Measurements from ENCODE around the gene CDC25A.
"Not testable (repeated sequence)": the region's sequence is repeated elsewhere in the genome, so short reads cannot be mapped to it uniquely, and the experiment has no call there.

The CDC25A gene

GRCh38 chr3:48122504-48122903, 65.7 kb downstream of the CDC25A start:
- no peak overlapping the region for H3K4me3 ChIP-seq (ENCODE audit: low read depth, low read length)
- H3K4me1 ChIP-seq (ENCODE audit: control insufficient read depth, insufficient read depth, low read length): peaks cover 18% of the 10 kb centered on the region
- no peak overlapping the region for H3K27ac ChIP-seq (ENCODE audit: low read depth, low read length)
- no peaks in the 10 kb centered on the region for H3K27me3 ChIP-seq (ENCODE audit: control insufficient read depth, insufficient read depth, low read length)
- no peaks in the 10 kb centered on the region for H3K9me3 ChIP-seq (ENCODE audit: control insufficient read depth, insufficient read depth, low read depth, low read length)
- H3K36me3 ChIP-seq (ENCODE audit: control insufficient read depth, insufficient read depth, low read length): no peaks in the 10 kb centered on the region
- H3K9ac ChIP-seq (ENCODE audit: low read length): no peak overlapping the region

- no peak overlapping the region for H3K27ac ChIP-seq (ENCODE audit: low read depth, low read length)
- H3K27me3 ChIP-seq (ENCODE audit: control insufficient read depth, insufficient read depth, low read length): no peaks in the 10 kb centered on the region
- H3K4me1 ChIP-seq (ENCODE audit: control insufficient read depth, insufficient read depth, low read length): peaks cover 14% of the 10 kb centered on the region
- H3K9ac ChIP-seq (ENCODE audit: low read length): no peak overlapping the region
- H3K4me3 ChIP-seq (ENCODE audit: low read depth, low read length): no peak overlapping the region
- H3K9me3 ChIP-seq (ENCODE audit: control insufficient read depth, insufficient read depth, low read depth, low read length): no peaks in the 10 kb centered on the region
- H3K36me3 ChIP-seq (ENCODE audit: control insufficient read depth, insufficient read depth, low read length): no peaks in the 10 kb centered on the region
Measured at GRCh38 chr3:48120223-48120622, 68.0 kb downstream of the CDC25A start.

- Histone ChIP-seq H3K36me3 (ENCODE audit: control insufficient read depth, insufficient read depth, low read length) (no peaks in the 10 kb centered on the region), H3K9ac (ENCODE audit: low read length) (no peak overlapping the region), H3K27ac (ENCODE audit: low read depth, low read length) (no peak overlapping the region), H3K4me3 (ENCODE audit: low read depth, low read length) (no peak overlapping the region), H3K4me1 (ENCODE audit: control insufficient read depth, insufficient read depth, low read length) (peaks cover 9% of the 10 kb centered on the region; the same call in 1 of the 2 replicates), H3K27me3 (ENCODE audit: control insufficient read depth, insufficient read depth, low read length) (no peaks in the 10 kb centered on the region), H3K9me3 (ENCODE audit: control insufficient read depth, insufficient read depth, low read depth, low read length) (no peaks in the 10 kb centered on the region)
Measured at GRCh38 chr3:48119505-48120193, 68.6 kb downstream of the CDC25A start.

GRCh38 chr3:48118928-48119327, 69.3 kb downstream of the CDC25A start:
- Histone ChIP-seq H3K4me3 (ENCODE audit: low read depth, low read length) (no peak overlapping the region), H3K9me3 (ENCODE audit: control insufficient read depth, insufficient read depth, low read depth, low read length) (no peaks in the 10 kb centered on the region), H3K4me1 (ENCODE audit: control insufficient read depth, insufficient read depth, low read length) (peaks cover 9% of the 10 kb centered on the region; the same call in 1 of the 2 replicates), H3K9ac (ENCODE audit: low read length) (no peak overlapping the region), H3K27ac (ENCODE audit: low read depth, low read length) (no peak overlapping the region), H3K36me3 (ENCODE audit: control insufficient read depth, insufficient read depth, low read length) (no peaks in the 10 kb centered on the region), H3K27me3 (ENCODE audit: control insufficient read depth, insufficient read depth, low read length) (no peaks in the 10 kb centered on the region)

GRCh38 chr3:48118322-48118721, 69.9 kb downstream of the CDC25A start:
- Histone ChIP-seq H3K9ac (ENCODE audit: low read length) (no peak overlapping the region), H3K27me3 (ENCODE audit: control insufficient read depth, insufficient read depth, low read length) (no peaks in the 10 kb centered on the region), H3K4me3 (ENCODE audit: low read depth, low read length) (no peak overlapping the region), H3K27ac (ENCODE audit: low read depth, low read length) (0 out of 2 replicates have a peak overlapping the region, but pooled peaks have one; percentile 47), H3K36me3 (ENCODE audit: control insufficient read depth, insufficient read depth, low read length) (no peaks in the 10 kb centered on the region), H3K9me3 (ENCODE audit: control insufficient read depth, insufficient read depth, low read depth, low read length) (no peaks in the 10 kb centered on the region), H3K4me1 (ENCODE audit: control insufficient read depth, insufficient read depth, low read length) (peaks cover 9% of the 10 kb centered on the region; the same call in 1 of the 2 replicates)

- Histone ChIP-seq H3K4me1 (ENCODE audit: control insufficient read depth, insufficient read depth, low read length) (peaks cover 7% of the 10 kb centered on the region), H3K36me3 (ENCODE audit: control insufficient read depth, insufficient read depth, low read length) (no peaks in the 10 kb centered on the region), H3K4me3 (ENCODE audit: low read depth, low read length) (no peak overlapping the region), H3K9ac (ENCODE audit: low read length) (no peak overlapping the region), H3K27ac (ENCODE audit: low read depth, low read length) (no peak overlapping the region), H3K9me3 (ENCODE audit: control insufficient read depth, insufficient read depth, low read depth, low read length) (peaks cover 3% of the 10 kb centered on the region; the same call in 1 of the 2 replicates), H3K27me3 (ENCODE audit: control insufficient read depth, insufficient read depth, low read length) (no peaks in the 10 kb centered on the region)
Measured at GRCh38 chr3:48112813-48113212, 75.4 kb downstream of the CDC25A start.

- H3K9ac ChIP-seq (ENCODE audit: low read length); H3K9me3 ChIP-seq (ENCODE audit: control insufficient read depth, insufficient read depth, low read depth, low read length); H3K27me3 ChIP-seq (ENCODE audit: control insufficient read depth, insufficient read depth, low read length); H3K36me3 ChIP-seq (ENCODE audit: control insufficient read depth, insufficient read depth, low read length); H3K4me3 ChIP-seq (ENCODE audit: low read depth, low read length); H3K27ac ChIP-seq (ENCODE audit: low read depth, low read length): not testable (repeated sequence)
- H3K4me1 ChIP-seq (ENCODE audit: control insufficient read depth, insufficient read depth, low read length): peaks cover 13% of the 10 kb centered on the region
Measured at GRCh38 chr3:48112108-48112791, 76.0 kb downstream of the CDC25A start.

- Histone ChIP-seq H3K9me3 (ENCODE audit: control insufficient read depth, insufficient read depth, low read depth, low read length) (peaks cover 3% of the 10 kb centered on the region; the same call in 1 of the 2 replicates), H3K4me1 (ENCODE audit: control insufficient read depth, insufficient read depth, low read length) (peaks cover 14% of the 10 kb centered on the region), H3K9ac (ENCODE audit: low read length) (no peak overlapping the region), H3K27me3 (ENCODE audit: control insufficient read depth, insufficient read depth, low read length) (no peaks in the 10 kb centered on the region), H3K36me3 (ENCODE audit: control insufficient read depth, insufficient read depth, low read length) (no peaks in the 10 kb centered on the region), H3K27ac (ENCODE audit: low read depth, low read length) (no peak overlapping the region), H3K4me3 (ENCODE audit: low read depth, low read length) (no peak overlapping the region)
Measured at GRCh38 chr3:48110463-48110862, 77.8 kb downstream of the CDC25A start.

GRCh38 chr3:48107227-48107626, 81.0 kb downstream of the CDC25A start:
- H3K4me3 ChIP-seq (ENCODE audit: low read depth, low read length): no peak overlapping the region

More at GRCh38 chr3:48107227-48107626, 81.0 kb downstream of the CDC25A start:
- Histone ChIP-seq H3K9me3 (ENCODE audit: control insufficient read depth, insufficient read depth, low read depth, low read length) (peaks cover 3% of the 10 kb centered on the region; the same call in 1 of the 2 replicates), H3K27ac (ENCODE audit: low read depth, low read length) (0 out of 2 replicates have a peak overlapping the region, but pooled peaks have one; percentile 5), H3K36me3 (ENCODE audit: control insufficient read depth, insufficient read depth, low read length) (no peaks in the 10 kb centered on the region), H3K27me3 (ENCODE audit: control insufficient read depth, insufficient read depth, low read length) (no peaks in the 10 kb centered on the region), H3K4me1 (ENCODE audit: control insufficient read depth, insufficient read depth, low read length) (peaks cover 10% of the 10 kb centered on the region), H3K9ac (ENCODE audit: low read length) (peak overlapping the region; percentile 7)
